LoVo (cell line): ENCODE results near the gene INS.
"Not testable (repeated sequence)": the region's sequence is repeated elsewhere in the genome, so short reads cannot be mapped to it uniquely, and the experiment has no call there.

Experiments used
- DNase-seq: peaks from one replicate; pipeline ENCODE4 v3.0.0-alpha.2; 2016; ENCODE audit warnings: low spot score

The INS gene

DNA sequence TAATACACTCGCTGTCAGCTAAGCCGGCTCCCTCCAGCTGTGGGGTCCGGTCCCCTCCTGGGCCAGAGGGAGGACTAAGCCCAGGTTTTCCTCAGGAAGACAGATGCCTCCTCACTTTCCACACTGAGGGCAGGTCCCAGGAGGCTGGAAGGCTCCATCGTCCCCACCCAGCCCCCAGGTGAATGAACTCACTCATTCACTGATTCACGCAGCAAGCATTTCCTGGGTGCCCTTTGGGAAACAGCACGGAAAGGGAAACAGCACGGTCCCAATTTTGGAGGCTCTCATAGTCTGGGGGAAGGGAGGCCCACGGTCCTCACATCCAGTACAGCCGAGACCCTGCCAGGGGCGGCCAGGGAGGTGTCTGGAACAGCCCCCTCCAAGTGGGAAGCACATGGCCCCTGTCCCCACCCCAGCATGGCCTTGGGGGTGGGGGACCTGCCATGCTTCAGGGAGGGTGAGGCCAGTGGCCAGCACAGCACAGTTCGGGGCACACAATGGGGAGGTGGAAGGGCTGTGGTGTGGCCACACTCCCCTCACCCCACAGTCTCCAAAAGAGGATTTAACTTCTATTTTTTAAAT lies 19.9 kb upstream of the INS start:
- no peak for DNase-seq

DNA sequence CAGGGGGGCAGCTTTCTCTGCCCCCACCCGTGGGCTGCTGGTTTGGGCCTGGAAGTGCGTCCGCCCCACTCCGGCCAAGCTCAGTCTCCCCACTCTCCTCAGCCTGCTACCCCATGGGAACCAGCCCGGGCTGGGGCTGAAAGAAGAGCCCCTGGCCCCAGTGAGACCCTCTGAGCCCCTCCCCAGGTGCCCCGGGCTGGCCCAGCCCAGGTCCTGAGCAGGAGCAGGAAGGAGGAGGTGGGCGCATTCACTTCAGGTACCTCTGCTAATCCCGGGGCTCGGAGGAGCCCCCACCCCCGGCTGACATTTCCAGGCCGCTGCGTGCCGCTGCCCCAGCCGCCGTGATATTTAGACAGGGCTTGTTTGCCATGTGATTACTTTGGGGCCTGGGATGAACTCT lies 19.3 kb upstream of the INS start:
- no peak for DNase-seq

DNA sequence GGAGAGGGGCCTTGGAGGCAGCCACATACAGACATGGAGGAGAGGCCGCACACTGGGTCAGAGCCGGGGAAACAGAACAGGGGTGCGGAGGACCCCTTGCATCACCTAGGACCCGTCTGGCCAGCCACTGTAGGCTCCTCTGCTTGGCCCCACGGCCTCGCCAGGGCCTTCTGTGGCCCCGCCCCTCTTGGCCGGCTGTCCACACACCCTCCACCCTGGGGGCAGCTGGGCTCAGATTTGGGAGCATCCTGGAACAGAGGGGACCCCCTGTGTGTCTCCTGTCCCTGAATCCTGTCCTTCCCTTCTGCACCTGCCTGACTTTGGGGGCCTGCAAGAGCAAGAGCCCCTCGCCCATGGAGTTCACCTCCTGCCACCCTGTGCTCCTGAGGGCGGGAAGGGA lies 18.5 kb upstream of the INS start:
- no peak for DNase-seq

DNA sequence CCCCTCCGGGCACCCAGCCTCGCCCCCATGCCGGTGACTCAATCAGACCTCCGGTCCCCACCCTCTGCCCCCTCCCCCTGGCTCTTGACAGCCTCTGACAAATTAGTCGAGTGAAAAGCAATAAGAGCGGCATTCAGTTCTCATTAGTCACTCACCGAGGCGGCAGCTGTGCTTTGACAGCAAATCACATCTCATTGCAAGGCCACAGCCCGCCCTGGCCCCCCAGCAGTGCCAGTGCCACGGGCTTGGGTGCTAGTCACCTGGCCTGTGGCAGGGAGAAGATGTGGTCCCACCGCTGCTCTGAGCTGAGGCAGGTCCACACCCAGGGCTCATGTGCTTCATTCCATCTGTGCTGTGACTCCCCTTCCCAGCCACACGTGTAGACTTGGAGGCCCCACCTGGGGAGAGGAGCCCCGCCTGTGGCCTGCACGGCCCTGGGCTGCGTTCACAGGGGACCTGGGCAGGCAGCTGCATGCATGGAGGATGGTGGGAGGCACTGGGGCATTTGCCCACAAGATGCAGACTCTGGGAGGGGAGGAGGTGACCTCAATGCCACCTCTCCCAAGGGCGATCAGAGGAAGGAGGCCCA lies 18.0 kb upstream of the INS start:
- DNase-seq = no peak

DNA sequence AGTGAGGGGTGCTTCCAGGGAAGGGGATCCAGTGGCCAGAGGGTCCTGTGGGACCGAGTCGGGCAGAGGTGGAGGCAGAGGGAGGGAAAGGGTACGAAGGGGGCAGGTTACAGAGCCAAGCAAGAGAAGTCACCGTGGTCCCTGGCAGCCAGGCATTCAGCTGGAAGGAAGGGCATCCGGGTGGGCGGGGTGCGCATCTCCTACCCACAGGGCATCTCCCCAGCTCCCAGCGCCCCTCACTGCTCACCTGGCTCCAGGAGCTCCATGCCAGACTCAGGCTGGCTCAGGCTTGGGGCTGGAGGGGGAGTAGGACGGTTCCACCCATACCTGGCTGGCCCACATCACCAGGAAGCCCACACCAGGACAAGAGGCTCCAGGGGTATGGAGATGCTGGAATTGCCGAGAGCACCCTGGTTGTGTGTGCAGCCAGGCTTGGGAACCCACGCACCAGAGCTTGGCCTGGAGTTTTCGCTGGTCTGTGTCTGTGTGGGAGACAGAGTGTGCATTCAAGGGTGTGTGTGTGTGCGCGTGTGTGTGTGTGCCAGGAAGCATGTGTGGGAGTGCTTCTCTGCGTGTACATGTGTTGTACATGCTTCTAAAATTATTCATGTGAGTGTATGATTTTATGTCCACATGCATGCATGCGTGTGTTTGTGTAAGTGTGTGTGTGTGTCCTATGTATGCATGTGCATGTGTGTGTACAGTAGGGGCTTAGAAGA lies 17.2 kb upstream of the INS start:
- DNase-seq = not testable (repeated sequence)

DNA sequence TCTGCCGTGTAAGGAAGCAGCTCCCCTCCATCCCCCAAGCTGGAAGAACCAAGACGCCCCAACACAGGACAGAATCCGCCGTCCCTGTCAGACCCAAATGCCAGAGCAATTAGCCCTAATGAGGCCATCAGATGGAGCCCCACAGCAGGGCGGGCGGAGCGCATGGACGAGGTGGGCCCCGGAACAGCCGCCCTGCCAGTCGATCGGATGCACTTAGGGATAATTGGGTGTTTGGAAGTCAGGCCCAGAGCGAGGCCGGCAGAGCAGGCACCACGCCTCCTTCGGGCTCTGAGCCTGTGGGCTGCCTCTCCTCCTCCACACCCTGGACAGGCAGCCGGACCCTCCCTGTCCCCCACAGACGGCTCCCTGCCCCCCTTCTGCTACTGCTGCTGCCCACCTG lies 16.1 kb upstream of the INS start:
- no peak for DNase-seq

DNA sequence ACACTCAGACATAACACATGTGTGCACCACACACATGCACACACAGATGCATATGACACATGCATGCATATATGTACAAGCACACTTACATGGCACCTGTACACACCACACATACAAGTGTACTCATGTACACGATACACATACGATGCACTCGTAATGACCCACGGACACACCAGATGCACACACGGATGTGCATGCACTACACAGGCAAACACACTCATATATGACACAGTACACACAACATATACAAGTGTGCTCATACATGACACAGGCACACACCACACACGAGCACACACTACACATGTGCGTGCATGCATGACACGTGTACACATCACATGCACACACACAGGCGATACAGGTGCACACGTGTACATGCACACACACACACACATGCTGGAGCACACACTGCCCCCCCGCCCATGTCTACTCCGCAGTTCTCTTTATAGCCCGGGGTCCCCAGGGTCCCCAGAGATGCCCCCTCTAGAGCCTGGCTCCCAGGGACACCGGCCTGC lies 15.4 kb upstream of the INS start:
- DNase-seq = no peak

DNA sequence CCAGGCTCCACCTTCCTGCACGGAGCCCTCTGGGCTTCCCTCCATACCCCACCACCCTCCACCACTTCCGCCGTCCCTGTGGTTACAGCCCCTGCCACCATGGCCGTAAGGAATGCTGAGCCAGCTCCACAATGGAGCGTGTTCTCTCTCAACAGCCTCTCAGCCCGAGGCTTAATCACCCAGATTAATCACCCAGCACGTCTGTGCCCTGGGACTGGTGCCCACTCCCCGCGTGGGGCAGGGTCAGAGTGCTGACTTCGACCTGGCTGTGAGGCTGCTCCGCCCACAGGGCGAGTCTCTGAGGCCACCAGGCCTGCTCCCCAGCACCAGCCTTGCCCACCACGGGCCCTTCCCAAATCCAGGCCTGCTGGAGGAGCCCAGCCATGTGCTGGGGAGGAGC lies 14.7 kb upstream of the INS start:
- no peak for DNase-seq

DNA sequence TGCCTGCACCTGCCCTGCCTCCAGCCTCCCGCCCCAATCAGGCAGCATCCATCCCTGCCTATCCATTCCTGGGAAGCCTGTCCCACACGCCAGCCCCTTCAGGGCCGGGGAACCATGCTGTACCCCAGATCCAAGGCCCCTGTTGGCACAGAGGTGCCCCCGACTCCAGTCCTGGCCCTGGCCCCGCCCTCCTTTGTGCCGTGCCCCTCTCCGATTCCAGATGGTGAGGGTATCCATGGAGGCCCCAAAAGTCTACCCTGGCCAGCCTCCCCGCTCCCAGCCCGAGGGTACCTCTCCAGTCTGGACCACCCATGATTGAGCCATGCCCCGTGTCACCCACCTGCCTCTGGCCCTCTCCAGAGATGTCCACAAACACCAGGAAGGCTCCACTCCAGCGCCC lies 13.4 kb upstream of the INS start:
- no peak for DNase-seq

DNA sequence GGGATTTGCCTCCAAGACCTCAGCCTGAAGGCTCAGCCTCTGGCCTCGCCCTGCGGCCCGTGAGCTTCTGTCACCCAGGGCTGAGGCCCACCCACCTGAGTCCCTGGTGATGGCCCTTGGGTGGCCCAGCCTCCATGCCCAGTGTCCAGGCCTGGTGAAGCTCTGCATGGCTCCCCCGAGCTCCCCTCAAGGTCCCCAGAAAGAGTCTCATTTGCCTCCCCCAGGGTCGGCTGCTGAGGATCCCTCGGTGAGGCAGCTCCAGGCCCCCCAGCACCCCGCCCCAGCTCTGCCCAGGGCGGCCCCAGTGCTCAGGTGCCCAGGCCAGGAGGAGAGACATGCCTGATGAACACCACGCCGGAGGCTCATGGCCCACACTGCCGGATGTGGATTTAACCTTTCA lies 12.8 kb upstream of the INS start:
- DNase-seq = no peak

DNA sequence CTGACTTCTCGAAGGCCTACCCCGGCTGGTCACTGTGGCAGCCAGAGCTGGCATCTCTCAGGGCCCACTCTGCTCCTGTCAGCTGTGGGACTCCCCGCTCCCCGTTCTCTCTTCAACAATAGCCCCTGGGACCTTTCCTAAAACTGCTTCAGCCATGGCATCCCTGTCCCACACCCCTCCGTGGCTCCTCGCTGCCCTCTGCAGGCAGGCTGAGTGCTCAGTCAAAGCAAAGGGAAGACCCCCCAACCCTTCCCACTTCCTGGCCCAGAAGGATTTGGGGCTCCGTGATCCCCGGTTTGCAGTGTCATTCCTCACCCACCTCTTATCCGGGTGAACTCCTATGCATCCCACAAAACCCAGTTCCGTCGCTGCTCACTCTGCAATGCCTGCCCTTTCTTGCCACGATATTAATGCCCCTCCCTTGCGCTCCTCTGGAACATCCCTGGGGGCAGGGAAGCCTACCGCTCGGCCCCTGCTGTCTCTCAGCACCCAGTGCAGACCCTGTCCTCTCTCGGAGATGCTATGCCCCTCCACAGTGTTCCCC lies 12.2 kb upstream of the INS start:
- DNase-seq = no peak

DNA sequence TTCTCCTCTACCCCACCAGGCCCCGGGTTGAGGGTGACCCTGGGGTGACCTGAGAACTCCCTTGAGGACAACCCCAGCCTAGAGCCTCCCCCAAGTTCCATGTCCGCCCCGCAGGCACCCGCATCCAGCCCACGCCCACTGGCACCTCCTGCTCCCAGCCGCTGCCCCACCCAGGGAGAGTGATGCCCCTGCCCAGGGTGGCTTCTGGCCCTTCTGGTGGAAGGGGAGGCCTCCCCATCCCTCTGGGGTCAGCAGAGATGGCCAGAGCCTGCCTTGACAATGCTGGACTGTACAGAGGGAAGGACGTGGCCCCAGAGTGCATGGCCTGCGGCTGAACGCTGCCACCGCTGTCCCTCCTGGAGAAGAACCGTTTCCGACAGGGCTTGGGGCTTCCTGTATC lies 11.7 kb upstream of the INS start:
- DNase-seq = no peak

DNA sequence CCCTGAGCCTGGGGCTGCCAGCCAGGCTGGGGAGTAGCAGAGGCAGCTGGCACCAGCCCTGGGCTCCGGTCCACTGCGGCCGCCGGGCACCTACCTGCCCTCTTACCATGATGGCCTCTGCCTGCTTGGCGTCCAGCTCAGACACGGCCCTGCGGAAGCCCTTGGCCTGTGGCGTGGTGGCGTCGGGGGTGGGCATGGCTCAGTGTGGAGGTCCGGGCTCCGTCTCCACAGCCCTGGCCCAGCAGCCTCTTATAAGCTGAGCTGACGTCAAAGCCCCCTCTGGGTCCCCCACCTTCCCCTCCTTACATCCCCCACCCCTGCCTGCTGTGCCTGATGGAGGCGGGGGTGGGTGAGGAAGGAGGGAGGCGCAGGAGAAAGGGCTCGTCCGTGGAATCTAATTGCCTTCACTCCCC lies 10.6 kb upstream of the INS start, which contains the start of gene TH:
TSS of gene TH (minus strand) at position 225 of the 413 bp plus-strand sequence. CDS start at position 196, 29 bp downstream.
- no peak for DNase-seq

DNA sequence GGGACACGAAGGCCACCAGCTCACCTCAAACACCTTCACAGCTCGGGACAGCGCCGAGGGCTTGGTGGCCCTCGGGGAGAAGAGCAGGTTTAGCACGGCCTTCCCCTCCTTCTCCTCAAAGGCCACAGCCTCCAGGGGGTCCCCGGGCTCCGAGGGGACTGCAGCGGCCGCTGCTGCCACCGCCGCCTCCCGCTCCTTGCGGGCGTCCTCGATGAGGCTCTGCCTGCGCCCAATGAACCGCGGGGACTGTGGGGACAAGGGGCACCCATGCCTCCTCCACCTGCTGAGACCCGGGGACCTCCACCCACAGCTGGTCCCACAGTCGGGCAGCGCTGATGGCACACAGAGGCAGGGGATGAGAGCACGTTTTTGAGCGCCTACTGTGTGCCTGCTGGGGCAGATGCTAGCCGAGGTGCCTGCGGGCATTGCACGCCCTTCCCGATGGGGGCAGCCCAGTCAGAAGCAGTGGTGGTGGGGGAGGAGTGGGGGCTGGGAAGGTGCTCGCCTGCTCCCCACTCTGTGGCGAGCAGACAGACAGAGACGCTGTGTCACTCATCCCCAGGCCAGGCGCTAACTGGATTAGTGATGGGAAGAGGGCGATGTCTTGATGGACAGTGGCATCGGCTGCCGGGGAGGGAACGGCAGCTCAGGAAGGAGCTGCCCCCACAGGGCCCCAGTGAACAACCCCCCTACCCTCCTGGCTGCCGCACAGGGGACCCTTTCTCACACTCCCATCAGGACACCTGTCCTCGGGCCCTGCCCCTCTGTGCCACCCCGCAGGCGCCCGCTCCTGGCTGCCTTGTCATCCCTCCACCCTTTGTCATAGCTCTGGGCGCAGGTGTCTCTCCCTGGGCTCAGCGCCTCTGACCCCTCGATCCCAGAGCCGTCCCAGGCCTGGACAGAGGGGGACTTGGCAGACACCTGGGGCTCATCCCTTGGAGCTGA lies 8.9 kb upstream of the INS start:
- DNase-seq = no peak

DNA sequence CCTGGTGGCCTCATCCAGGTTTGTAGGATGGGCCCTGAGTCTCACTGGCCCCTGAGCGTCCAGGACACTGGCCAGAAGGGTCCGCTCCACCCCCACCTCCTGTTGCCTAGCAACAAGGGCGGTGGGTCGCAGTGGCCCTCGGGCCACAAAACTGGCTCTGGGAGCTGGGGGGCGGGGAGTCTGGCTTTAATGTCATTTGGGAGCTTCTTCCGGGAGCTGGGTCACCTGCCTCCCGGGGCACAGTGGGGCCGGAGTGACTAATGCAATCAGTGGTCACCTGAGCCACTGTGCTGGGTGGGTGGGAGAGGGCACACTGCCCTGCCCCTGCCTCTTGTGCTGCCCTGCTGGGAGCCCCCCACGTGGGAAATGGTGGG lies 8.0 kb upstream of the INS start:
- DNase-seq = no peak

DNA sequence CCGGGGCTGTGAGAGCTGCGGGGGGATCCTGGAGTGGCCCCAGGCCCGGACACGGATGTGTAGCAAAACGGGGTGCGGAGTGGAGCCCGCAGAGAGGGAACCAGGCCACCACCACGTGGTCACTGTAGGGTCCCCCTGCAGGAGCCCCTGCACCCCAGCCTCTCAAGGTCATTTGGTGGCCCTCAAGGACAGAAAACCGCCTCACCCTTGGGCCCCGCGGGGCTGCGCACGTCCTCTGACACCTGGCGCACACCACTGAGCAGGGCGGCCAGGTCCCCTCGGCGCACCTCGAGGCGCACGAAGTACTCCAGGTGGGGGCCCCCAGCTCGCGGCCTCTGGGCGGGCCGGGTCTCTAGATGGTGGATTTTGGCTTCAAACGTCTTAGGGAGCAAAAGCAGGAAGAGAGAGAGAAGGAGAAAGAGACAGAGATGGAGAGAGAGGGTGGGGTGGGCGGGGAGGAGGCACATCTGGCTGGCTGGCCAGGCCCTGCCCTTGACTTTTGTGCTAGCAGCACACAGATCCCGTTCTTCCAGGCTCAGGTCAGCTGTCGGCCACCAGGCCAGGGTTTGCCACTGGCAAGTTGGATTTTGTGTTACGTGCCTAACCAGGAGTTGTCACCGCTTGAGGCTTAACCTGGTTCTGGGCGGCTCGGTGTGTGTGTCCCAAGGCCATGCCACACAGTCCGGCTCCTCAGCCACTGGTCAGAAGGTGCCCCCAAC lies 7.4 kb upstream of the INS start:
- DNase-seq = no peak

DNA sequence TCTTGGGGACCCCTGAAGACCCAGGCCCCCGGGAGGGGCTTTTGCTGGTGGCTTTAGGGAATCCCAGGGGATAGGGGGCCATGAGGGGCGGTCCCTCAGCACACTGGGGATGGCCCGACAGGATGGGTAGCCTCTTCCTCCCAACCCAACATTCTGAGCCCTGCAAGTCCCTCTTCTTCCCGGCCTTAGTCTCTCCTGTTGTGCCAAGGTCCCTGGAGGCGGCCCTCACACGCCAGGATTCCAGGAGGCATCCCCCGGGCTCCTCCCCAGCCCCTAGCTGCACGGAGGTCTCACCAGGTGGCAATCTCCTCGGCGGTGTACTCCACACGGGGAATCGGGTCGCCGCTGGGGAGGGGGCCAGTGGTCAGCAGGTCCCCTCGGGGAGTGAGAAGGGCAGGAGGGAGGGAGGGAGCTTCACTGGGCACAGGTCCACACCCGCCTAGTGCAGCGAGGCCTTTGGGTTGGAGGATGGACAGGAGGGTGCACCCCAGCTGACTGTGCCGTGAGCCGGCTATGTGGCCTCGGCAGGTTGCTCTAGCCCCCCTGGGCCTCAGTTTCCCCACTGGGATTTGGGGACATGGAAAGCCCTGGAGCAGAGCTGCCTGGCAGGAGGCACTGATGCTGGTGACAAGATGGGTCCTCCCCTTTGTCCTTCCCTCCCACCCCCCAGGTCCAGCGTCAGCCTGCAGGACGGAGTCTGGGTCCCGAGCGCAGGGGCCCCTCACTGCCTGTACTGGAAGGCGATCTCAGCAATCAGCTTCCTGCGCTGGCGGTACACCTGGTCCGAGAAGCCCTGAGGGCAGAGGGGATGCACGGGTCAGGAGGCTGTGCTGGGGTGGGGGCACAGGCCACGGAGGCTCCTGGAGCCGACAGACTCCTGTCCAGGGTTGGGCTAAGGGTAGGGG lies 6.4 kb upstream of the INS start:
- DNase-seq = no peak

DNA sequence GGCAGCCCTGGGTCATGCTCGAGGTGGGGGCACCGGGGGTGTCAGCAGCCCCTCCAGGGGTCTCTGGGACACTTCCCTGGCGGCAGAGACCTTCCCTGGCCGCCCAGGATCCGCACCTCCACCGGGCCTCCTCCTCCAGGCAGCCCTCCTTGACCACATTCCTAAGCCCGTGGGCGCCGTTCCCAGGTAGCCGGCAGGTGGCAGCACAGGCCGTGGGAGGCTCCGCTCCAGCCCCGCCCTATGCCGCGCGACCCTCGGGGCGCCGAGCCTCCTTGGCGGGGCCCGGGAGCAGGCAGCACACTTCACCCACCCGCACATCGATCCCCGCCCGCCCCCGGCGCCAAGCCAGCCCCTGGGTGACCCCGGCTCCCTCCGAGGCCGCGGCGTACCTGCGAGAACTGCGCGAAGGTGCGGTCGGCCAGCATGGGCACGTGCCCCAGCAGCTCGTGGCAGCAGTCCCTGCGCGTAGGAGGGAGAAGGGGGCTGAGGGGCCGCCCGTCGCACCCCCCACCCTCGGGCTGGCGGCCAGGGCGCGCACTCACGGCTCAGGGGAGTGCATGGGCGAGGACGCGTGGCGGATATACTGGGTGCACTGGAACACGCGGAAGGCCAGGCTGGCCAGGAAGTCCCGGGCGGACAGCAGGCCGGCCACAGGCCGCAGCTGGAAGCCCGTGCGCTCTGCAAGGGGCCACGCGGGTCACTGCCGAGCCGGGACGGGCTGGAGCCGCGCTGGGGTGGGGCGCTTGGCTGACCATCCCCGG lies 5.3 kb upstream of the INS start:
- no peak for DNase-seq

DNA sequence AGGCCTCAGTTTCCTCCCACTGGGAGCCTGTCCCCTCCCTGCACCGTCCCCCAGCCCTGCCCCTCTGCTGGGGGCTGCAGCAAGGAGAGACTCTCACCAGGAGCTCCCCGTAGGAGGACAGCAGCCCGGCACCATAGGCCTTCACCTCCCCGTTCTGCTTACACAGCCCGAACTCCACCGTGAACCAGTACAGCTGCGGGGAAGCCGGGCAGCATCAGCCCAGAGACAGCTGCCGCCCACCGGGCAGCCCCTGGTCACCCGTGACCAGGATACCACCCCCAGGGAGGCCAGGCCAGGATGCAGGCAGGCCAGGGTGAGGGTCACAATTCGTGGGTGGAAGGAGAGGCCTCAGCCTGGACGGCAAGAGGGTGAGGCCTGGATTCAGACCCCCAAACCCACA lies 4.6 kb upstream of the INS start:
- no peak for DNase-seq
